ENCODE data around the gene DYNC1H1. TPM values are rescaled to one million over a fixed set of nuclear protein-coding genes. Genes with fewer than 3 reads are reported as not detected.

Gene DYNC1H1
- total RNA-seq, result 455 TPM

GRCh38 chr14:101964297-101965180, at the start of gene DYNC1H1:
Gene DYNC1H1 (plus strand): TSS chr14:101964573. CDS start chr14:101964692, 119 bp downstream.
- DNase-seq (ENCODE audit: low read depth in 2 of 3, low spot score in 2 of 3), result peak; percentile 77 to 90 (median 87)

- DNase-seq (ENCODE audit: low read depth in 2 of 3, low spot score in 2 of 3), result no peak
These were observed 48.2 kb upstream of the DYNC1H1 start for GRCh38 chr14:101915871-101916815.

DNA sequence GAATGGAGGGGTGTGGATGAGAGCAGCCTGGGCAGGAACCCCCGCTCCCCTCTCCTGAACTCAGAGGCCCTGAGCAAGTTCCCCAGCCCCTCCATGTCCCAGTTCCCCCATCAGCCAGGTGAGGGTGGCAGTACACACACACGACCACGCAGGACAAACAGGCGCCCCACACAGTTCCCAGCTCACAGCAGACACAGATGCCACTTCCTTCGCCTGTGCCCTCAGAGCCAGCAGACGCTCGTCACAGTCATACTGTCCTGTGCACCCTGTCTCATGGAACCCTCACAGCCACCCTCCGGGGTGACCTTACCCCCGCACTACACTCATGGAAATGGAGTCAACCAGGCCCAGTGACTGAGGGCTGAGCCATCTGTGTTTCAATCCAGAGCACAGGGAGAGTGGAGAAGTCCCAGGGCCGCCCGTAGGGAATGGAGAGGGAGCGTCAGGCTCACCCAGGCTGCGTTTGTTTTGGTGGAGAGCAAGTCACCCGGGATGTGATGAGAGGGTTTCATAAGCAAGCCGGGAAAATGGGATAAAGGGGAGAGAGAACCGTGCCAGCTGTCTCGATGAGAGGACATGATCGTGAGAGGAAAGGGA, 47.5 kb upstream of the DYNC1H1 start:
- no peak for DNase-seq (ENCODE audit: low read depth in 2 of 3, low spot score in 2 of 3)

GRCh38 chr14:101917413-101918017, 46.9 kb upstream of the DYNC1H1 start:
- DNase-seq (ENCODE audit: low read depth in 2 of 3, low spot score in 2 of 3), result no peak

GRCh38 chr14:101918065-101918989, 46.0 kb upstream of the DYNC1H1 start:
- no peak for DNase-seq (ENCODE audit: low read depth in 2 of 3, low spot score in 2 of 3)

DNA sequence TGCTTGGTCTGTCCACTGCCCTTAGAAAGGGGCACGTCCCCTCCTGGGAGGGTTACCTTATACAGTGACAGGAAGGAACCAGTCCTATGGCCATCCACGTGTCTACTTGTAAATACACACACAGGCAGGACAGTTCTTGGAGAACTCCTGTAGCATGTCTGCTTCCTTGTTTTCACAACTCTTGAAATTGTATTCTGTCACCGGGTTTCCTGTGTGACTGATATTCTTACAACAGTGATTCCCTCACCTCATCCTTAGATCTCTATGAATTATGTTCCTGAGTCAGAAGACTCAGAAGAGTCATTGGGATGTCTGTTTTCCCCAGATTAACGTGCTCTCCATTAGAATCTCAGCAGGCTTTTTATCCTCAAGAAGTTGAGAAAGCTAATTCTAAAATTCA, 44.1 kb upstream of the DYNC1H1 start:
- DNase-seq (ENCODE audit: low read depth in 2 of 3, low spot score in 2 of 3), result no peak

DNA sequence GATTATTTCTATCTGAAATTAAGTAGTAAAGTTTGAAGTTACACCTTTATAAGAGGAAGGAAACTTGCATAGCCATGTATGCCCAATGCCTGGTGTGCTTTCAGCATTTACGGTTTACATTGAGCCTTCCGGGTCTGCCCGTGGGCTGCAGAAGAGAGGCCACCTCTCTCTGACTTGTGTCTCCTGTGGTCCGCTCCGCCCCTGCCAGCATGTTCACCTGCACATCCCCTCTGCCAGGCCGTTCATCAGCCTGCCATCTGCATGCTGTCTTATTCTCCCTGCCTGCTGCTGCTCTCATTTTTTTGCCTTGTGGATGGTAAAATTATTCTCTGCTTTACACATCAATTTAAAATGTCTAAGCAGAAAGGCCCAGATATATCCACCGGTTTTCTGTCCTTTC, 41.5 kb upstream of the DYNC1H1 start:
- no peak for DNase-seq (ENCODE audit: low read depth in 2 of 3, low spot score in 2 of 3)

DNA sequence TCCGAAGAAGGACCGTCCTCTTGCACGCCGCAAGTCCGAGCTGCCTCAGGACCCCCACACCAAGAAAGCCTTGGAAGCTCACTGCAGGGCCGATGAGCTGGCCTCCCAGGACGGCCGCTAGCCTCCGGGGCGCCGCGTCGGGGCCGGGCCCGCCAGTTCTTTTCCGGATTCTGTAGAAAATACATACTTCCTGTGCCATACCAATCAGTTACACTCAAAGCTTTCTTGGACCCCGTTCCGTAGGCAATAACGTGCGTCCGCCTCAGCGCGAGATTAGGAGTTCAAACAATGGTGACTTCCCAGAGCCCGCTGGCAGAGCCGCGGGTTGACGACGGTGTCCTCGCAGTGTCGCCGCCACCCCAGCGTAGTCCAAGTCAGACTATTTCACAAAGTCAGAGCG, 39.2 kb upstream of the DYNC1H1 start:
- no peak for DNase-seq (ENCODE audit: low read depth in 2 of 3, low spot score in 2 of 3)

GRCh38 chr14:101926085-101926484, 38.3 kb upstream of the DYNC1H1 start:
- DNase-seq (ENCODE audit: low read depth in 2 of 3, low spot score in 2 of 3), result no peak

GRCh38 chr14:101926620-101927019, 37.8 kb upstream of the DYNC1H1 start:
- DNase-seq (ENCODE audit: low read depth in 2 of 3, low spot score in 2 of 3), result no peak

DNA sequence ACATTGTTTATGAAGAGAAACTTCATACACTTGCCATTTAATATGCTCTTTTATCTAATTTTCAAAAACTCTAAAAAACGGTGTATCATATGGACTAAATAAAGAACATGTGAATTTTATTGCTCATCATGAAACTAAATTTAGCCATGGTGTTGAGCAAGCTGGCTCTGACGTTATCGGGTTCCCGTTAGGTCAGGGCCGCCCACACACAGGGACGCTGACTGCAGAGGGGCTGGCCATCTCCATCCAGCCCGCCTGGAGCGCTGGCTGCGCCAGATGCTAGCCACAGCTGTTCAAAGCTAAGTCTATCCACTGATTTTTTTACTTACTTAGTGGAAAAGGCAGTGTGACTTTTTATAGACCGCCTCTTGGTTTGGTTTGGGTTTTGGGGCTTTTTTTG, 36.5 kb upstream of the DYNC1H1 start:
- no peak for DNase-seq (ENCODE audit: low read depth in 2 of 3, low spot score in 2 of 3)

- DNase-seq (ENCODE audit: low read depth in 2 of 3, low spot score in 2 of 3), result no peak
These were observed 35.9 kb upstream of the DYNC1H1 start for GRCh38 chr14:101928415-101928841.

- DNase-seq (ENCODE audit: low read depth in 2 of 3, low spot score in 2 of 3), result no peak
These were observed 35.3 kb upstream of the DYNC1H1 start for GRCh38 chr14:101929096-101929495.

GRCh38 chr14:101929946-101930345, 34.4 kb upstream of the DYNC1H1 start:
- no peak for DNase-seq (ENCODE audit: low read depth in 2 of 3, low spot score in 2 of 3)

DNA sequence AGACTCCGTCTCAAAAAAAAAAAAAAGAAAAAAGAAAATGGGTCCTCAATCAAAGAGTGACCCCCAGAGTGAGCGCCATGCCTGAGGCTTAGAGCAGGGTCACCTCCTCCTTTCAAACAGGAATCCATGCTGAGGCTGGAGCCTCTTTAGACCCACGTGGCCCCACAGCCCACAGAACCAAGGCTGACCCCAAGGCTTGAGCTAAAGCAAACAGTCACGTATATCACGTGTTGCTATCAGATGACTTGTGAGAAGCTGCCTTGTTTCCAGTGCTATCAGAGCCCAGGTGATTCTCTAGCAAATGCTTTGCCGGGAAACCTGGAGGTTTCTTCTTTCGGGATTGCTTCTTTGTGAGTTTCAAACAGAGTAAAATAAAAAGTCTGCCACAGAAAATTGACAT, 31.7 kb upstream of the DYNC1H1 start:
- no peak for DNase-seq (ENCODE audit: low read depth in 2 of 3, low spot score in 2 of 3)

DNA sequence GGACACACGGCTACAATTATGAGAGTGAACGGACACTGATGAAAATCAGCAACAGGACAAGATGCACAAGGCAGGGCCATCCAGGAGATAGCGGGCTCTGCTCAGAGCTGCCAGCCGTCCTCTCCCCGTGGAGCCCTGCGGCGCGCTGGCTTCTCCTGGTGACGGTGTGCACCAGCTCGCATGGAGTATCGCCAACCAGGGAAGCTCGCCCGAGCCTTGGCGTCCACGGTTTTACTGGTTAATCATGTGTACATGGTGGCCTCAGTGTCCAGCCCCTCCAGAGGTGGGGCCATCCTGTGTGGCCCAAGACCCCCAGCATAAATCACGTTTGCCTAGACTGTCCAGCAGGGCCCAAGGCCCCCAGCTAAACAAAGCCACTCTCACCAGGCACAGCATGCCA, 31.2 kb upstream of the DYNC1H1 start:
- DNase-seq (ENCODE audit: low read depth in 2 of 3, low spot score in 2 of 3), result no peak

DNA sequence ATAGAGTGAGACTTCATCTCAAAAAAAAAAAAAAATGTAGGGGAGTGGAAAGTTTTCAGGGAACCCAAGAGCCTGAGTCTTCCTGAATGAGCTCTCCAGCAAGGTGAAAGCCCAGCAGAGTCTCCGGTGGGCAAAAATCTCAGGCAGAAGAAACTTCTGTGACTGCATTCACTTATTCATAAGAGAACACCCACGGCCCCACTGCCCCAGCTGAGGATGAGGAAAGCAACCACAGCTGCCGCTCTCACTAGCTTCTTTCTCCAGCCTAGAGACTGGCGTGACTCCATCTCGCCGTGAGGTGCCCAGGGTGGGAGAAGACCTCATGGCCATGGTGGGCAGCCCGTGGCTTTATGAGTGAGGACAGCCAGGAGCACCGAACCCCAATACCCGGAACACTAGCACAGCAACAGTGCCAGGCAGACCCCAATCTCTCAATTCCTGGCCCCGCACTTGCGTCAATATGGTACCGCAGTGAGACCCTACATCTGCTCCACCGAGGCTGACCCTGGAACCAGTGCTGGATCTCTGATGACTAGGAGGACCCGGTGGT, 29.7 kb upstream of the DYNC1H1 start:
- DNase-seq (ENCODE audit: low read depth in 2 of 3, low spot score in 2 of 3), result no peak

GRCh38 chr14:101937926-101938767, 26.2 kb upstream of the DYNC1H1 start:
- no peak for DNase-seq (ENCODE audit: low read depth in 2 of 3, low spot score in 2 of 3)

All from hematopoietic multipotent progenitor cell (in vitro differentiated cells).